Placental epithelial cell (primary cell): Measurements from ENCODE around the gene QPRT. TPM values are rescaled to one million over a fixed set of nuclear protein-coding genes. Genes with fewer than 3 reads are reported as not detected.

Source experiments
- total RNA-seq: library from RNA; depleted of rRNA; stranded (reverse); fragments of >200 nt; gene quantifications from 2 replicates; pipeline ENCODE4 v1.2.3, GENCODE V29; 2012

QPRT gene
- total RNA-seq, result 58.1 and 63.6 TPM in 2 replicates

GRCh38 chr16:29678691-29679267 lies at the start of gene QPRT:
Gene QPRT (plus strand): TSS chr16:29679180. CDS start chr16:29679198, 18 bp downstream.

GRCh38 chr16:29663016-29663806 lies 15.8 kb upstream of the QPRT start, which contains the start of gene SPN:
Gene SPN (plus strand): TSS chr16:29663247. CDS start chr16:29663729, 482 bp downstream.

GRCh38 chr16:29745853-29746345 lies 66.9 kb downstream of the QPRT start, which contains the start of gene C16orf54:
Gene C16orf54 (minus strand): TSS chr16:29745990. CDS start chr16:29744951, 1,039 bp downstream.

Other genes starting within 250 kb of the QPRT start
- gene BOLA2, start 224.8 kb upstream of the QPRT start, total RNA-seq, result 12.6 and 14.0 TPM in 2 replicates
- 3.1 and 20.2 TPM in 2 replicates for gene SLX1B, start 224.6 kb upstream of the QPRT start, total RNA-seq
- gene SULT1A4, start 219.3 kb upstream of the QPRT start, total RNA-seq, result 1.2 TPM in 1 of 2 replicates, not detected in the other
- 12.0 and 33.8 TPM in 2 replicates for gene NPIPB12, start 172.8 kb upstream of the QPRT start, total RNA-seq
- gene SPN, start 15.9 kb upstream of the QPRT start, total RNA-seq, result not detected in 2 replicates
- gene C16orf54, start 66.8 kb downstream of the QPRT start, total RNA-seq, result not detected in 2 replicates
- 0.33 and 1.2 TPM in 2 replicates for gene ZG16, start 99.1 kb downstream of the QPRT start, total RNA-seq
- 40.1 and 81.7 TPM in 2 replicates for gene KIF22, start 111.6 kb downstream of the QPRT start, total RNA-seq
- 411 and 461 TPM in 2 replicates for gene MAZ, start 127.3 kb downstream of the QPRT start, total RNA-seq
- gene PRRT2, start 133.0 kb downstream of the QPRT start, total RNA-seq, result 1.2 and 13.3 TPM in 2 replicates
- 42.0 and 44.8 TPM in 2 replicates for gene PAGR1, start 137.0 kb downstream of the QPRT start, total RNA-seq
- 38.1 and 71.7 TPM in 2 replicates for gene MVP, start 141.3 kb downstream of the QPRT start, total RNA-seq
- gene CDIPT, start 184.0 kb downstream of the QPRT start, total RNA-seq, result 66.7 and 80.3 TPM in 2 replicates
- gene SEZ6L2, start 220.4 kb downstream of the QPRT start, total RNA-seq, result 1.2 and 2.7 TPM in 2 replicates
- gene ASPHD1, start 221.3 kb downstream of the QPRT start, total RNA-seq, result 0.79 TPM in 1 of 2 replicates, not detected in the other
- gene KCTD13, start 247.0 kb downstream of the QPRT start, total RNA-seq, result 13.0 and 15.7 TPM in 2 replicates